Fibroblast of the aortic adventitia (primary cell): ENCODE measurements around the gene DCST2. TPM values are rescaled to one million over a fixed set of nuclear protein-coding genes. Genes with fewer than 3 reads are reported as not detected.

Source experiments
- DNase-seq: peaks from one replicate; pipeline ENCODE4 v3.0.0-alpha.2; 2010; ENCODE audit warnings: low read depth
- H3K4me3 ChIP-seq: 2 replicates; pipeline ENCODE4 v1.5.1; 2011; ENCODE audit warnings: low read depth, mild to moderate bottlenecking, control low read depth, low read length, moderate library complexity
- CTCF ChIP-seq: IDR thresholded peaks from 2 replicates; pipeline ENCODE4 v1.5.1; 2011; ENCODE audit warnings: mild to moderate bottlenecking, low read length, control low read depth, inconsistent platforms; ENCODE audit not compliant: insufficient read depth
- total RNA-seq: library from RNA; depleted of rRNA; stranded (reverse); fragments of >200 nt; gene quantifications from 2 replicates; pipeline ENCODE4 v1.2.3, GENCODE V29; 2012; ENCODE audit warnings: low replicate concordance

DCST2 gene
- total RNA-seq, 1 donor, result 0.09 TPM

GRCh38 chr1:155079487-155080311 lies 46.1 kb upstream of the DCST2 start:
- DNase-seq, result no peak
- no peak overlapping the region for H3K4me3 ChIP-seq
- no peak for TF ChIP-seq CTCF

- peak overlapping the region; percentile 48 for H3K4me3 ChIP-seq
- DNase-seq, result no peak
- TF ChIP-seq CTCF, result no peak
Observed at GRCh38 chr1:155079210-155079486, 45.6 kb upstream of the DCST2 start.

GRCh38 chr1:155078469-155079209 lies 45.1 kb upstream of the DCST2 start, which contains the start of gene EFNA3:
EFNA3 (plus strand) TSS chr1:155078837; CDS start chr1:155078942, 105 bp downstream.
- peak within 1 kb of the TSS; percentile 48 for H3K4me3 ChIP-seq
- peak; percentile 22 for DNase-seq
- TF ChIP-seq CTCF, result no peak

- H3K4me3 ChIP-seq, result no peak overlapping the region
- no peak for TF ChIP-seq CTCF
- no peak for DNase-seq
Observed at GRCh38 chr1:155077758-155078445, 44.3 kb upstream of the DCST2 start.

GRCh38 chr1:155077346-155077745 lies 43.8 kb upstream of the DCST2 start:
- TF ChIP-seq CTCF, result no peak
- no peak for DNase-seq
- no peak overlapping the region for H3K4me3 ChIP-seq

GRCh38 chr1:155076371-155076770 lies 42.8 kb upstream of the DCST2 start:
- no peak overlapping the region for H3K4me3 ChIP-seq
- no peak for TF ChIP-seq CTCF
- no peak for DNase-seq
